Heart right ventricle (tissue), 16 donors: ENCODE measurements around the gene LRMDA. TPM values are rescaled to one million over a fixed set of nuclear protein-coding genes. Genes with fewer than 3 reads are reported as not detected.

Experiments
- ATAC-seq, 8 donors: fragments of 200-7000 bp; cut with Tn5 transposase; one replicate each; pipeline ENCODE4 v1.9.1; 2020; ENCODE audit warnings: mild to moderate bottlenecking in 8 of 8, moderate library complexity in 8 of 8, moderate number of reproducible peaks in 1 of 8
- DNase-seq, 2 donors: peaks; one replicate each; pipeline ENCODE4 v3.0.0-alpha.2; 2020
- H3K27ac ChIP-seq, 10 donors: fragments of 200-600 bp; sonication (generic) in 2 of 10; one replicate each; pipeline versions ENCODE4 v1.5.0 to v1.8.0; 2020 to 2022; ENCODE audit warnings: mild to moderate bottlenecking in 3 of 10
- H3K27me3 ChIP-seq, 7 donors: fragments of 200-600 bp; one replicate each; pipeline ENCODE4 v1.8.0; 2021 to 2022; ENCODE audit warnings: mild to moderate bottlenecking in 2 of 7
- H3K36me3 ChIP-seq, 9 donors: fragments of 200-600 bp; sonication (generic) in 1 of 9; one replicate each; pipeline versions ENCODE4 v1.5.0 to v1.8.0; 2020 to 2022; ENCODE audit warnings: mild to moderate bottlenecking in 2 of 9
- H3K4me1 ChIP-seq, 9 donors: fragments of 200-600 bp; sonication (generic) in 1 of 9; one replicate each; pipeline versions ENCODE4 v1.5.0 to v1.8.0; 2020 to 2022; ENCODE audit warnings: mild to moderate bottlenecking in 4 of 9
- H3K4me3 ChIP-seq, 10 donors: fragments of 200-600 bp; sonication (generic) in 2 of 10; one replicate each; pipeline versions ENCODE4 v1.5.0 to v1.8.0; 2020 to 2022; ENCODE audit warnings: mild to moderate bottlenecking in 7 of 10, moderate library complexity in 2 of 10
- H3K9me3 ChIP-seq, 11 donors: fragments of 200-600 bp in 10 of 11; sonication (generic) in 2 of 11; one replicate each; pipeline versions ENCODE4 v1.5.0 to v1.8.0; 2013 to 2022; ENCODE audit warnings: mild to moderate bottlenecking in 2 of 11, control low read depth in 1 of 11, moderate library complexity in 1 of 11
- WGBS, 2 donors: extraction: QIAGEN DNeasy Blood & Tissue Kit; methylation state at CpG; one replicate each; pipeline ENCODE4 v1.1.7; 2013; ENCODE audit warnings: inconsistent platforms in 1 of 2; 5-methylcytosine and 5-hydroxymethylcytosine counted together
- intact Hi-C, 10 donors: fragments of 100-400 bp; cut with DNase I; formaldehyde crosslinking; loops; one replicate each; pipeline versions ENCODE4 v1.11.1 to v1.14.2; 2022
- polyA plus RNA-seq, 2 donors: library from polyadenylated mRNA; stranded (reverse); fragments of 200-250 nt; gene quantifications; one replicate each; pipeline ENCODE4 v1.2.3, GENCODE V29; 2013
- total RNA-seq, 10 donors: library from RNA; stranded (reverse); fragmentation: NEBNext Ultra II Directional in 3 of 10; extraction: Animal tissue kit (Norgen Biotek cat#: 25700) in 3 of 10; gene quantifications; one replicate each; pipeline versions ENCODE4 v1.2.1 to v1.2.4, GENCODE V29; 2021 to 2023
- TF ChIP-seq, protein P1 (sequence below), 9 donors: fragments of 200-600 bp; sonication (generic) in 2 of 9; IDR thresholded peaks; one replicate each; pipeline versions ENCODE4 v1.5.0 to v1.8.0; 2021 to 2022; ENCODE audit warnings: antibody characterized with exemption in 9 of 9, mild to moderate bottlenecking in 5 of 9, moderate library complexity in 1 of 9
- donor health status: Arrhythmogenic right ventricular cardiomyopathy.
- donor health status: ischemic (EF 13 %, LVEDD 7.1; RV severe dilation, severe dysfunction).
- donor health status: healthy with polysubstance abuse.
- donor health status: DM: no; HTN: yes; CAD: no.
- donor health status: DM: no; HTN: no; CAD: no.
- donor health status: ischemic (EF 25% LVEDD 6.9; RV normal size, moderate dysfunction).
- donor health status: ischemic (EF 25% LVEDD 5.7; RV mildly dilated, moderate dysfunction).
- donor health status: healthy.
- donor health status: DM: yes; HTN: yes; CAD: no.
- donor health status: Ischemic cardiomyopathy.
- donor health status: ischemic (EF 35%, LVEDD 5.7; RV mildly dilated, moderate dysfunction).
- donor health status: nonischemic (EF 11% LVEDD 7.7; RV severe dilation, severe dysfunction).
- donor health status: DM: yes; HTN: yes; CAD: no.
- donor health status: PGD.
- donor health status: ischemic (EF 29% LVEDD 5.4; RV normal size, mild dysfunction).
- donor health status: nonischemic (EF 23%, LVEDD 6.1; RV moderate dilation, normal function).

The LRMDA gene
- total and polyA plus RNA-seq, 12 donors: 4.0 to 59.8 (median 12.7) TPM

DNA sequence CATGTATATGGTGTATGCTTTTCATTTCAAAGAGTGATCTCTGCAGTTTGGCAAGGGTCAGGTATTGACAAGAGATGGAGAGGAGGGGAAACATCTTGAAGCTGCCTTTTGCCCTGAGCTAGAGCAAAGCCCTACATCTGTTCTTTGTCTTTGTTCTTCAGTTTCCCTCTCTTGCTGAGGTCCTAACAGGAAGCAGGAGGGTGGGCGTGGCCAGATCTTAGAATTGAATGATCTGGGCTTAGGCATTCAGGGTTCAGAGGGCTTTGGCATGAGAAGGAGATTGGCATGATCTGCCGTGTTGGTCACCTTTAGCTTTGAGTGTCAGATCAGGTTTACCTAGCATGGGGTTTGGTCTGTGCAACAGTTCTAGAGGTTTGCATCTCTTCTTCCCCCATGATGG, 41.3 kb downstream of the LRMDA start:
- intact Hi-C loops: no loop called here
- Histone ChIP-seq H3K4me3 (no peak overlapping the region), H3K9me3 (peaks cover 0 to 5% (median 0%) of the 10 kb centered on the region in 11 donors), H3K4me1 (peaks cover 0 to 45% (median 26%) of the 10 kb centered on the region in 9 donors), H3K27ac (no peak overlapping the region), H3K27me3 (no peaks in the 10 kb centered on the region), H3K36me3 (no peaks in the 10 kb centered on the region)
- DNase-seq (no peak), ATAC-seq (no peak)
- TF ChIP-seq, protein P1, sequence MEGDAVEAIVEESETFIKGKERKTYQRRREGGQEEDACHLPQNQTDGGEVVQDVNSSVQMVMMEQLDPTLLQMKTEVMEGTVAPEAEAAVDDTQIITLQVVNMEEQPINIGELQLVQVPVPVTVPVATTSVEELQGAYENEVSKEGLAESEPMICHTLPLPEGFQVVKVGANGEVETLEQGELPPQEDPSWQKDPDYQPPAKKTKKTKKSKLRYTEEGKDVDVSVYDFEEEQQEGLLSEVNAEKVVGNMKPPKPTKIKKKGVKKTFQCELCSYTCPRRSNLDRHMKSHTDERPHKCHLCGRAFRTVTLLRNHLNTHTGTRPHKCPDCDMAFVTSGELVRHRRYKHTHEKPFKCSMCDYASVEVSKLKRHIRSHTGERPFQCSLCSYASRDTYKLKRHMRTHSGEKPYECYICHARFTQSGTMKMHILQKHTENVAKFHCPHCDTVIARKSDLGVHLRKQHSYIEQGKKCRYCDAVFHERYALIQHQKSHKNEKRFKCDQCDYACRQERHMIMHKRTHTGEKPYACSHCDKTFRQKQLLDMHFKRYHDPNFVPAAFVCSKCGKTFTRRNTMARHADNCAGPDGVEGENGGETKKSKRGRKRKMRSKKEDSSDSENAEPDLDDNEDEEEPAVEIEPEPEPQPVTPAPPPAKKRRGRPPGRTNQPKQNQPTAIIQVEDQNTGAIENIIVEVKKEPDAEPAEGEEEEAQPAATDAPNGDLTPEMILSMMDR (IDR thresholded peaks at IDR 0.05): no peak
- 74 to 79% methylated on average over 2 of the region's 2 CpGs for WGBS, 2 donors

DNA sequence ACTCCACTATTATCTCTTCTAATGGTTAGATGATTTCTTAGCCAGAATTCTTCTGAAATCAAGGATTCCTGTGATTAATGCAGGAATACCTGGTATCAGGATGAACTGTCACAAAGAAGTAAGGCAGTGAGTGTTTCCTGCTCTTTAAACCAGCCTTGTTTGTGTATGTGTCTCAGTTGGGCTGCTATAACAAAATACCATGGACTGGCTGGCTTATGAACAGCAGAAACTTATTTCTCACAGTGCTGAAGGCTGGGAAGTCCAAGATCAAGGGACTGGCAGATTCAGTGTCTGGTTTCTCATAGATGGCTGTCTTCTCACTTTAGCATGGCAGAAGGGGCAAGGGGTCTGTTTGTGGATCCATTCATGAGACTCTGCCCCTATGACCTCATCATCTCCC, 42.7 kb downstream of the LRMDA start:
- TF ChIP-seq, protein P1 (IDR thresholded peaks at IDR 0.05): no peak
- no peak overlapping the region for H3K27ac ChIP-seq
- no peaks in the 10 kb centered on the region for H3K27me3 ChIP-seq
- H3K36me3 ChIP-seq: no peaks in the 10 kb centered on the region
- ATAC-seq (no peak), DNase-seq (no peak)
- H3K9me3 ChIP-seq: peaks cover 0 to 5% (median 0%) of the 10 kb centered on the region in 11 donors
- no peak overlapping the region for H3K4me3 ChIP-seq
- peaks cover 0 to 36% (median 16%) of the 10 kb centered on the region in 9 donors for H3K4me1 ChIP-seq
- intact Hi-C loops: no loop called here

DNA sequence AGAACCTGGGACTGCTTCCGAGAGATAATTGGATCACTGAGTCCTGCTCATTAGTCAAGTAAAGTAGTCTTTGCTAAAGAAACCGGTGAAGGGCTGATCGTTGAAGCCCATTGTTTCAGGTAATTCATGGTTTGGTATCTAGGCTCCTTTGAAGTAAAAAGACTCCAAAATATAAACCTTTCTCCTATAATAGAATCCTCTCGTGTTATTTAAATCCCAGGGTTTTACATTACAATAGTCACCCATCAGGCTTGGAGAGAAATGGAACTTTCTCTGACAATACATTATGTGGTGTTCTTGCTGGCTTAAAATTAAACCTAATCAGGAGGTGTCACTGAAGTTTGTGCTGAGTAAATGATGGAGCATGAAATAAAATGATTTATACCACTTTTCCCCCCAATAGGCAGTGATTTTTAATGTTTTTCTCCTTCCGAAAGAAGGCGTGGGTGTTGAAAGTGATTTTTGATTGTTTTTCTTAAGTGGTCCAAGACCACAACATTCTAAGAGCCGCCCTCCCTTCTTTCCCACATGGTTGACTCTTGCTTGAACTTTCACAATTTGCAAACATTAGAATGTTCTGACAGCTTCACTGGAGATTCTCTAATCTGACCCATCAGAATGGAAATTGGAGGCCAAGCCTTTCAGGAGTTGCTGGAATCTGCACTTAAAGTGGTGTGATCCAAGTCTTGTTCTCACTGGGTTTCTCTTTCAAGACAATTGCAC, 44.2 kb downstream of the LRMDA start:
- Histone ChIP-seq H3K4me1 (peaks cover 0 to 21% (median 8%) of the 10 kb centered on the region in 9 donors), H3K9me3 (peaks cover 0 to 5% (median 0%) of the 10 kb centered on the region in 11 donors), H3K27me3 (no peaks in the 10 kb centered on the region), H3K27ac (no peak overlapping the region), H3K36me3 (no peaks in the 10 kb centered on the region), H3K4me3 (no peak overlapping the region)
- TF ChIP-seq, protein P1 (IDR thresholded peaks at IDR 0.05): no peak
- DNase-seq (no peak), ATAC-seq (no peak)
- 83 to 84% methylated on average over 7 of the region's 7 CpGs for WGBS, 2 donors
- intact Hi-C loops: no loop called here

DNA sequence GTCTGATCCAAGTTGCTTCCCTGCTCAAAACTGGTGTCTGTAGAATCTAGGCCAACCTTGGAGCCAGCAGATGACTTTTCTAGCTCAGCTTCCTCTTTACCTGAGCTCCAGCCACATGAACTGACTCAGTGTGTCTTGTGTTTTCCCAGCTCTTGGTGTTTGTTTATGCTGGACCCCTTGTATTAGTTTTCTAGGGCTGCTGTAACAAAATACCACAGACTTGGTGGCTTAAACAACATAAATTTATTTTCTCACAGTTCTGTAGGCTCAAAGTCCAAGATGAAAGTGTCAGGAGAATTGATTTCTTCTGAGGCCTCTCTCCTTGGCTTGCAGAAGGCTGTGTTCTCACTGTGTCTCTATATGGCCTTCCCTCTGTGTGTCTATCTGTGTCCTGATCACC, 45.1 kb downstream of the LRMDA start:
- no peak for DNase-seq
- H3K4me3 ChIP-seq: no peak overlapping the region
- H3K4me1 ChIP-seq: peaks cover 0 to 11% (median 0%) of the 10 kb centered on the region in 9 donors
- no peak for ATAC-seq
- TF ChIP-seq, protein P1 (IDR thresholded peaks at IDR 0.05): no peak
- H3K27me3 ChIP-seq: no peaks in the 10 kb centered on the region
- H3K9me3 ChIP-seq: peaks cover 0 to 5% (median 0%) of the 10 kb centered on the region in 11 donors
- intact Hi-C loops: no loop called here
- no peaks in the 10 kb centered on the region for H3K36me3 ChIP-seq
- no peak overlapping the region for H3K27ac ChIP-seq
